HepG2 (cell line): ENCODE measurements around the gene KIAA0319L. TPM values are rescaled to one million over a fixed set of nuclear protein-coding genes. Genes with fewer than 3 reads are reported as not detected.

Experiments used
- ATAC-seq: fragments of 200-7000 bp; cut with Tn5 transposase; 3 replicates; pipeline ENCODE4 v1.9.1; 2020; ENCODE audit warnings: mild to moderate bottlenecking, moderate library complexity
- BruUV-seq: library from RNA; stranded (reverse); fragments of 400-500 nt; replicated peaks from 2 replicates; lab custom pipeline; 2021; lab: Mats Ljungman, UMichigan
- CTCF ChIA-PET: fragments of 300-600 bp; formaldehyde crosslinking; extraction: SDS; loops from one replicate; lab custom pipeline; 2021; ENCODE audit warnings: low total read pairs, inconsistent platforms, low intra/inter-chr PET ratio; lab: Yijun Ruan, JAX
- POLR2A ChIA-PET: fragments of 350-600 bp; sonication (Branson Sonifier 250); formaldehyde crosslinking; loops from one replicate; lab custom pipeline; 2020; ENCODE audit warnings: antibody characterized with exemption, inconsistent platforms; lab: Yijun Ruan, JAX
- DNase-seq: peaks from one replicate; pipeline ENCODE4 v3.0.0-alpha.2; 2015; ENCODE audit warnings: low spot score
- FAIRE-seq: peaks from 3 replicates; lab custom pipeline; 2011; peaks lifted over from hg19 to GRCh38; lab: Jason Lieb, UNC
- H2AFZ ChIP-seq: one replicate; pipeline ENCODE4 v1.6.1; 2011; ENCODE audit warnings: low read length, inconsistent platforms
- H3K27ac ChIP-seq: fragments of 300-600 bp; 3 replicates; pipeline ENCODE4 v1.8.0; 2011; ENCODE audit warnings: mixed run types, mild to moderate bottlenecking, mixed read lengths, low read length, inconsistent platforms; ENCODE audit not compliant: insufficient read depth; ENCODE audit errors: extremely low read length
- H3K27me3 ChIP-seq, 2 experiments: fragments of 200-600 bp in 1 of 2; 2 replicates in 1 of 2; 3 replicates in 1 of 2; pipeline versions ENCODE4 v1.6.0 to v1.8.0; 2011; ENCODE audit warnings: low read length in 2 of 2, mild to moderate bottlenecking in 2 of 2, moderate library complexity in 2 of 2, inconsistent platforms in 1 of 2; ENCODE audit not compliant: insufficient read depth in 2 of 2, control insufficient read depth in 1 of 2
- H3K36me3 ChIP-seq, 2 experiments: fragments of 200-600 bp in 1 of 2; replicated peaks in 1 of 2; 2 replicates in 1 of 2; 3 replicates in 1 of 2; pipeline versions ENCODE4 v1.5.1 to v1.8.0; 2011; ENCODE audit warnings: low read length in 2 of 2, inconsistent platforms in 1 of 2; ENCODE audit not compliant: insufficient read depth in 2 of 2, control insufficient read depth in 1 of 2
- H3K4me1 ChIP-seq: 2 replicates; pipeline ENCODE4 v1.5.1; 2012; ENCODE audit warnings: low read length, inconsistent platforms; ENCODE audit not compliant: insufficient read depth
- H3K4me2 ChIP-seq: 2 replicates; pipeline ENCODE4 v1.6.0; 2011; ENCODE audit warnings: low read depth, low read length, inconsistent platforms
- H3K4me3 ChIP-seq, 3 experiments: fragments of 200-600 bp in 1 of 3; sonication (generic), shearing (Covaris generic) in 1 of 3; replicated peaks in 1 of 3; 2 replicates each; pipeline ENCODE4 v1.5.1; 2011 to 2016; ENCODE audit warnings: low read length in 3 of 3, inconsistent platforms in 2 of 3, low read depth in 2 of 3, mild to moderate bottlenecking in 2 of 3, control low read depth in 1 of 3, mixed read lengths in 1 of 3; ENCODE audit not compliant: insufficient read depth in 1 of 3
- H3K79me2 ChIP-seq: one replicate; pipeline ENCODE4 v1.6.1; 2011; ENCODE audit warnings: low read length, inconsistent platforms; ENCODE audit not compliant: insufficient read depth
- H3K9ac ChIP-seq: 2 replicates; pipeline ENCODE4 v1.6.0; 2011; ENCODE audit warnings: mild to moderate bottlenecking, low read depth, low read length, inconsistent platforms; ENCODE audit not compliant: insufficient read depth
- H3K9me3 ChIP-seq: 2 replicates; pipeline ENCODE4 v1.5.1; 2012; ENCODE audit warnings: mild to moderate bottlenecking, low read length
- H4K20me1 ChIP-seq: 2 replicates; pipeline ENCODE4 v1.6.0; 2011; ENCODE audit warnings: inconsistent platforms, mild to moderate bottlenecking, low read length, moderate library complexity; ENCODE audit not compliant: insufficient read depth
- ARNT2 ChIP-seq: sonication (generic); formaldehyde crosslinking; IDR thresholded peaks from 2 replicates; pipeline ENCODE4 v1.8.0; 2022; ENCODE audit warnings: mild to moderate bottlenecking, low read depth, missing genetic modification reagents, moderate library complexity
- CBX5 ChIP-seq: sonication (generic); formaldehyde crosslinking; IDR thresholded peaks from 2 replicates; pipeline ENCODE4 v1.4.0; 2020; ENCODE audit warnings: missing genetic modification reagents, borderline replicate concordance
- GABPA ChIP-seq, 2 experiments: IDR thresholded peaks; 2 replicates each; pipeline ENCODE4 v1.6.1; 2011 to 2016; ENCODE audit warnings: low read depth in 2 of 2, low read length in 1 of 2, missing biosample characterization in 1 of 2, missing genetic modification characterization in 1 of 2
- HIC2 ChIP-seq: sonication (generic); formaldehyde crosslinking; IDR thresholded peaks from 2 replicates; pipeline ENCODE4 v1.9.0; 2022; ENCODE audit warnings: low read depth, missing genetic modification reagents
- HOMEZ ChIP-seq: IDR thresholded peaks from 2 replicates; pipeline ENCODE4 v1.6.1; 2016; ENCODE audit warnings: low read depth
- MIXL1 ChIP-seq: IDR thresholded peaks from 2 replicates; pipeline ENCODE4 v1.6.1; 2016
- SP140L ChIP-seq: sonication (generic); formaldehyde crosslinking; IDR thresholded peaks from 2 replicates; pipeline ENCODE4 v1.4.0; 2020; ENCODE audit warnings: missing genetic modification reagents, borderline replicate concordance
- SP4 ChIP-seq: sonication (generic); formaldehyde crosslinking; IDR thresholded peaks from 2 replicates; pipeline ENCODE4 v1.8.1; 2023; ENCODE audit warnings: mild to moderate bottlenecking, missing genetic modification reagents
- TOE1 ChIP-seq: sonication (generic); formaldehyde crosslinking; IDR thresholded peaks from 2 replicates; pipeline ENCODE4 v1.4.0; 2020; ENCODE audit warnings: mild to moderate bottlenecking, missing genetic modification reagents
- U2AF1 ChIP-seq: fragments of 200-400 bp; formaldehyde crosslinking; optimal IDR thresholded peaks from 2 replicates; pipeline ENCODE3; 2017; ENCODE audit warnings: mild to moderate bottlenecking, low read depth, low read length
- ZFY ChIP-seq: sonication (generic); formaldehyde crosslinking; IDR thresholded peaks from 2 replicates; pipeline ENCODE4 v1.4.0; 2020; ENCODE audit warnings: missing genetic modification reagents
- ZNF160 ChIP-seq: sonication (generic); formaldehyde crosslinking; IDR thresholded peaks from 2 replicates; pipeline ENCODE4 v1.8.0; 2022; ENCODE audit warnings: mild to moderate bottlenecking, inconsistent platforms, missing genetic modification reagents
- ZNF326 ChIP-seq: sonication (generic); formaldehyde crosslinking; IDR thresholded peaks from 2 replicates; pipeline ENCODE4 v1.4.0; 2020; ENCODE audit warnings: missing genetic modification reagents, borderline replicate concordance
- WGBS: methylation state at CpG from one replicate; pipeline ENCODE4 v1.1.6; 2017; ENCODE audit warnings: low lambda C conversion rate; 5-methylcytosine and 5-hydroxymethylcytosine counted together
- in situ Hi-C: cut with HindIII; loops from 2 replicates; pipeline ENCODE4 v1.10.0; 2017; ENCODE audit warnings: low pct_unique_long_range_greater_than_20kb; ENCODE audit not compliant: extremely low pct_ligation_motif_present
- intact Hi-C: fragments of 100-400 bp; cut with micrococcal nuclease; formaldehyde crosslinking; loops from one replicate; pipeline ENCODE4 v1.10.0; 2022; ENCODE audit not compliant: unreplicated experiment
- polyA plus RNA-seq, 8 experiments: library from polyadenylated mRNA; depleted of rRNA in 3 of 8; stranded (reverse) in 7 of 8; unstranded in 1 of 8; fragments of >200 nt; fragmentation: Illumina TruSeq in 4 of 8; extraction: Trizol in 4 of 8; gene quantifications; 2 replicates each; pipeline versions ENCODE4 v1.2.1 to v1.2.3, GENCODE V29; 2011 to 2016; ENCODE audit warnings: low read depth in 4 of 8, missing spikeins in 1 of 8, mixed read lengths in 1 of 8; ENCODE audit not compliant: insufficient read depth in 1 of 8
- total RNA-seq, 5 experiments: library from RNA; depleted of rRNA; stranded (reverse); fragments of >200 nt; fragmentation: Illumina TruSeq; extraction: Trizol; gene quantifications; 2 replicates each; pipeline ENCODE4 v1.2.3, GENCODE V29; 2016; ENCODE audit warnings: low read depth in 1 of 5
- TF ChIP-seq, protein P1 (sequence below): sonication (generic); formaldehyde crosslinking; IDR thresholded peaks from 2 replicates; pipeline ENCODE4 v1.4.0; 2020; ENCODE audit warnings: missing genetic modification reagents, borderline replicate concordance
- TF ChIP-seq, protein P2 (sequence below): sonication (generic); formaldehyde crosslinking; IDR thresholded peaks from 2 replicates; pipeline ENCODE4 v1.4.0; 2020; ENCODE audit warnings: missing genetic modification reagents

Gene KIAA0319L
- total and polyA plus RNA-seq, 2 of the 13 experiments (the other 11 are each of a cell fraction or from before 2014, with no cell fraction given): 33.4 to 82.6 TPM

DNA sequence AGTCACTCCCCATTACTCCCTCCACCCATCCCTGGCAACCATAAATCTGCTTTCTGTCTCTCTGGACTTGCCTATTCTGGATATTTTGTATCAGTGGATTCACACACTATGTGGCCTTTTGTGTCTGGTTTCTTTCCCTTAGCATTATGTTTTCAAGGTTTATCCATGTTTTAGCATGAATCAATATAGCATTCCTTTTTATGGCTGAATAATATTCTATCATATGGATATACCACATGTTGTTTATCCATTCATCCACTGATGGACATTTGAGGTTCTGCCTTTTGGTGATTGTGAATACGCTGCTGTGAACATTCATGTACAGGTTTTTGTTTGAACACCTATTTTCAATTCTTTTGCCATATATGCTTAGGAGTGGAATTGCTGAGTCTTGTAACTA, 148.3 kb downstream of the KIAA0319L start:
- H3K9me3 ChIP-seq: no peaks in the 10 kb centered on the region
- CTCF ChIA-PET: no interaction called here
- no TSS peak for BruUV-seq
- no peaks in the 10 kb centered on the region for H3K79me2 ChIP-seq
- ATAC-seq (no peak), FAIRE-seq (no peak), DNase-seq (no peak)
- POLR2A ChIA-PET: no interaction called here
- no peak overlapping the region for H3K9ac ChIP-seq
- TF ChIP-seq MIXL1 (CRISPR knock-in tag) (no peak), ZNF160 (CRISPR knock-in tag) (no peak), CBX5 (CRISPR knock-in tag) (no peak), ZNF326 (CRISPR knock-in tag) (no peak), GABPA (IDR thresholded peaks at IDR 0.05; ENCODE audit: low read depth, low read length) (no peak), GABPA (CRISPR knock-in tag; IDR thresholded peaks at IDR 0.05; ENCODE audit: low read depth) (no peak), U2AF1 (no peak), ZFY (no peak), HOMEZ (CRISPR knock-in tag) (no peak), SP4 (CRISPR knock-in tag) (no peak), SP140L (CRISPR knock-in tag) (no peak), TOE1 (no peak), ARNT2 (no peak), HIC2 (CRISPR knock-in tag) (no peak)
- TF ChIP-seq, protein P1, sequence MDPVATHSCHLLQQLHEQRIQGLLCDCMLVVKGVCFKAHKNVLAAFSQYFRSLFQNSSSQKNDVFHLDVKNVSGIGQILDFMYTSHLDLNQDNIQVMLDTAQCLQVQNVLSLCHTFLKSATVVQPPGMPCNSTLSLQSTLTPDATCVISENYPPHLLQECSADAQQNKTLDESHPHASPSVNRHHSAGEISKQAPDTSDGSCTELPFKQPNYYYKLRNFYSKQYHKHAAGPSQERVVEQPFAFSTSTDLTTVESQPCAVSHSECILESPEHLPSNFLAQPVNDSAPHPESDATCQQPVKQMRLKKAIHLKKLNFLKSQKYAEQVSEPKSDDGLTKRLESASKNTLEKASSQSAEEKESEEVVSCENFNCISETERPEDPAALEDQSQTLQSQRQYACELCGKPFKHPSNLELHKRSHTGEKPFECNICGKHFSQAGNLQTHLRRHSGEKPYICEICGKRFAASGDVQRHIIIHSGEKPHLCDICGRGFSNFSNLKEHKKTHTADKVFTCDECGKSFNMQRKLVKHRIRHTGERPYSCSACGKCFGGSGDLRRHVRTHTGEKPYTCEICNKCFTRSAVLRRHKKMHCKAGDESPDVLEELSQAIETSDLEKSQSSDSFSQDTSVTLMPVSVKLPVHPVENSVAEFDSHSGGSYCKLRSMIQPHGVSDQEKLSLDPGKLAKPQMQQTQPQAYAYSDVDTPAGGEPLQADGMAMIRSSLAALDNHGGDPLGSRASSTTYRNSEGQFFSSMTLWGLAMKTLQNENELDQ: no peak
- TF ChIP-seq, protein P2, sequence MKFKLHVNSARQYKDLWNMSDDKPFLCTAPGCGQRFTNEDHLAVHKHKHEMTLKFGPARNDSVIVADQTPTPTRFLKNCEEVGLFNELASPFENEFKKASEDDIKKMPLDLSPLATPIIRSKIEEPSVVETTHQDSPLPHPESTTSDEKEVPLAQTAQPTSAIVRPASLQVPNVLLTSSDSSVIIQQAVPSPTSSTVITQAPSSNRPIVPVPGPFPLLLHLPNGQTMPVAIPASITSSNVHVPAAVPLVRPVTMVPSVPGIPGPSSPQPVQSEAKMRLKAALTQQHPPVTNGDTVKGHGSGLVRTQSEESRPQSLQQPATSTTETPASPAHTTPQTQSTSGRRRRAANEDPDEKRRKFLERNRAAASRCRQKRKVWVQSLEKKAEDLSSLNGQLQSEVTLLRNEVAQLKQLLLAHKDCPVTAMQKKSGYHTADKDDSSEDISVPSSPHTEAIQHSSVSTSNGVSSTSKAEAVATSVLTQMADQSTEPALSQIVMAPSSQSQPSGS (CRISPR knock-in tag): no peak
- peaks cover 8 to 45% of the 10 kb centered on the region in 2 experiments for H3K36me3 ChIP-seq
- in situ Hi-C loops (no loop called here), intact Hi-C loops (no loop called here)
- H3K4me2 ChIP-seq: no peak overlapping the region
- H3K27ac ChIP-seq: no peak overlapping the region
- no peaks in the 10 kb centered on the region for H3K4me1 ChIP-seq
- H2AFZ ChIP-seq: no peak overlapping the region
- no peaks in the 10 kb centered on the region for H3K27me3 ChIP-seq
- 100% methylated on average over 1 of the region's 1 CpG for WGBS
- no peaks in the 10 kb centered on the region for H4K20me1 ChIP-seq
- H3K4me3 ChIP-seq: no peak overlapping the region
